HEK293T (cell line): Measurements from ENCODE around the gene NRG2.

Experiments used
- CTCF ChIA-PET: fragments of 350-600 bp; formaldehyde crosslinking; extraction: SDS; loops from one replicate; lab custom pipeline; 2021; ENCODE audit warnings: antibody characterized with exemption, inconsistent platforms; lab: Yijun Ruan, JAX
- POLR2A ChIA-PET: fragments of 350-600 bp; formaldehyde crosslinking; extraction: SDS; loops from one replicate; lab custom pipeline; 2020; ENCODE audit warnings: antibody characterized with exemption, inconsistent platforms; lab: Yijun Ruan, JAX
- DNase-seq: peaks from one replicate; pipeline ENCODE4 v3.0.0; 2012; ENCODE audit warnings: mixed read lengths; ENCODE audit errors: extremely low spot score
- ARNT ChIP-seq: fragments of 450-650 bp; IDR thresholded peaks from 2 replicates; pipeline ENCODE4 v1.6.1; 2017; ENCODE audit warnings: mild to moderate bottlenecking
- BHLHE40 ChIP-seq: fragments of 450-650 bp; IDR thresholded peaks from 2 replicates; pipeline ENCODE4 v1.6.1; 2016; ENCODE audit warnings: mild to moderate bottlenecking, moderate library complexity, borderline replicate concordance
- CTBP1 ChIP-seq: fragments of 450-650 bp; IDR thresholded peaks from 2 replicates; pipeline ENCODE4 v1.6.1; 2016; ENCODE audit warnings: borderline replicate concordance
- ELF4 ChIP-seq: fragments of 450-650 bp; IDR thresholded peaks from 2 replicates; pipeline ENCODE4 v1.6.1; 2017; ENCODE audit warnings: antibody characterized with exemption
- FOXA1 ChIP-seq: fragments of 450-650 bp; IDR thresholded peaks from 2 replicates; pipeline ENCODE4 v1.6.1; 2016; ENCODE audit warnings: mild to moderate bottlenecking
- FOXK2 ChIP-seq: fragments of 450-650 bp; IDR thresholded peaks from 2 replicates; pipeline ENCODE4 v1.6.1; 2016; ENCODE audit warnings: mild to moderate bottlenecking
- FOXM1 ChIP-seq: fragments of 450-650 bp; IDR thresholded peaks from 2 replicates; pipeline ENCODE4 v1.6.1; 2017; ENCODE audit warnings: mild to moderate bottlenecking, borderline replicate concordance
- HDGF ChIP-seq: fragments of 450-650 bp; IDR thresholded peaks from 2 replicates; pipeline ENCODE4 v1.6.1; 2017; ENCODE audit warnings: antibody characterized with exemption, borderline replicate concordance
- L3MBTL2 ChIP-seq: fragments of 450-650 bp; conservative IDR thresholded peaks from 2 replicates; pipeline ENCODE4 v1.6.1; 2016; ENCODE audit warnings: mild to moderate bottlenecking
- LEF1 ChIP-seq: fragments of 450-650 bp; IDR thresholded peaks from 2 replicates; pipeline ENCODE4 v1.6.1; 2017; ENCODE audit warnings: mild to moderate bottlenecking, borderline replicate concordance
- NFRKB ChIP-seq: fragments of 450-650 bp; IDR thresholded peaks from 2 replicates; pipeline ENCODE4 v1.6.1; 2016; ENCODE audit warnings: mild to moderate bottlenecking, moderate library complexity
- SP1 ChIP-seq: fragments of 450-650 bp; IDR thresholded peaks from 2 replicates; pipeline ENCODE4 v1.6.1; 2017
- SUZ12 ChIP-seq: fragments of 450-650 bp; IDR thresholded peaks from 2 replicates; pipeline ENCODE4 v1.6.1; 2016; ENCODE audit warnings: mild to moderate bottlenecking
- TARDBP ChIP-seq: fragments of 450-650 bp; IDR thresholded peaks from 2 replicates; pipeline ENCODE4 v1.6.1; 2016
- ZNF384 ChIP-seq: fragments of 450-650 bp; IDR thresholded peaks from 2 replicates; pipeline ENCODE4 v1.6.1; 2016
- TF ChIP-seq, protein P1 (sequence below): fragments of 450-650 bp; IDR thresholded peaks from 2 replicates; pipeline ENCODE4 v1.6.1; 2016

Gene NRG2

DNA sequence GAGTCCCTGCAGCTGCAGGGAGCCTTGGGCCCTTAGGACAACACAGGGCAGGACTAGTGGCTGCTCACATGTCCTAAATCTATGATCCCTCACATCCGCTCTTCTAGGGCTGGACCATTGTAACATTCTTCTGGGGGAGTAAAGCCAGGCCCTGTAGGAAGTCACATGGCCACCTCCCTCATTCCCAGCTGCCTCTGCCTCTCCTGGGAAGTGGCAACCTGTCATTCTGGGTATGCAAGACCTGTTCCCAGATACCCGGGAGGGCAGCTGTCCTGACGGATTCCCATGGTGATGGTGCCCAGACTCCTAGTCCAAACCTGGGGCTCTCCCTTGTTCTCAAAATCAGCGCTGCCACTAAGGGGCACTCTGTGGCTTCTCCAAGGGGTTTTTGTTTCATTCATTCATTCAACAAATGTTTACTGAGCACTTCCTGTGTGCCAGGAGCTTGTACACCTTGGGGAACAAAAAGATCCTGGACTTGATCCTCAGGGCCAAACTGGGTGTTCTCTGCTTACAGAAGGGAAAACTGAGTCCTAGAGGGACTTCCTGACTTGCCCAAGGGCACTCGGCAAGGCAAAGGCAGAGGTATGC is 161.9 kb downstream of the NRG2 start:
- peak; percentile 12 for DNase-seq
- POLR2A ChIA-PET = no interaction called here
- CTCF ChIA-PET = interaction anchor here (0.6 to 5.6 kb wide), 8 partner anchors 9 to 237 kb away, joined by 3 to 28 read pairs (median 3); no protein-coding TSS in a partner anchor
- TF ChIP-seq TARDBP (no peak), ARNT (no peak), FOXM1 (no peak), L3MBTL2 (no peak), FOXK2 (no peak), ZNF384 (no peak), ELF4 (no peak), LEF1 (no peak), NFRKB (no peak), FOXA1 (no peak), BHLHE40 (no peak), HDGF (no peak), CTBP1 (no peak)
- TF ChIP-seq, protein P1, sequence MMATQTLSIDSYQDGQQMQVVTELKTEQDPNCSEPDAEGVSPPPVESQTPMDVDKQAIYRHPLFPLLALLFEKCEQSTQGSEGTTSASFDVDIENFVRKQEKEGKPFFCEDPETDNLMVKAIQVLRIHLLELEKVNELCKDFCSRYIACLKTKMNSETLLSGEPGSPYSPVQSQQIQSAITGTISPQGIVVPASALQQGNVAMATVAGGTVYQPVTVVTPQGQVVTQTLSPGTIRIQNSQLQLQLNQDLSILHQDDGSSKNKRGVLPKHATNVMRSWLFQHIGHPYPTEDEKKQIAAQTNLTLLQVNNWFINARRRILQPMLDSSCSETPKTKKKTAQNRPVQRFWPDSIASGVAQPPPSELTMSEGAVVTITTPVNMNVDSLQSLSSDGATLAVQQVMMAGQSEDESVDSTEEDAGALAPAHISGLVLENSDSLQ = no peak

DNA sequence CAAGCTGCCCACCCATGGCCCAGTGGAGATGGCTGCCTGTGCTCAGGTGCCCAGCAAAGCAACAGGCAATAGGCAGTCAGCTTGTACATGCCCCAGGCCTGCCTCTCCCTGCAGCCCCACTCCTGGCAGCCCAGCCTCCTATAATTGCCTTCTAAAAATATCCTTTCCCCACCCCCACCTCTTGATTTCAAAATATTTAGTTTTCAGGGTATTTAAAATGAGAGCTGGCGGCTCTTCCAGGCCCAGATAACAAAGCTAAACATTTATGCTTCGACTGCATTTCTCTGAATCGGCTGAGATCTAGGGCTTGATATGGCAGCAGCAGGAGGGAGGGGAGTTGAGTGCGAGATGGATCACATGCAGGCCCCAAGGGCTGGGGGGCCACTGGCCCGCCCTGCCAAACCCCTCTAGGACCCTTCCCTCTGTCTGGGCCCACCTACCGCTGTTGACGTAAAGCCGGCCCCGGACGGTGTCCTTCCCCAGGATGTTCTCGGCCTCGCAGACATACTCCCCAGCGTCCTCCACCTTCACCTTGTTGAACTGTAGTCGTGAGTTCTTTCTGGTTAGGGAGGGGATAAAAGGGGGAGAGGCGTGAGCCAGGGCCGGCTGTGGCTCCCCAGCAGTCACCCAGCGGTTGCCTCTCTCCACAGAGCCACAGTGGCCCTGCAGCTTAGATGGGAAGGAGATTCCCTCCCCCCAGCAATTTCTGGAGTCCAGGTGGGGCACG is 162.5 kb downstream of the NRG2 start:
- POLR2A ChIA-PET = interaction anchor here (0.8 kb wide), 1 partner anchor 15 kb away, joined by 3 read pairs; no protein-coding TSS in a partner anchor
- TF ChIP-seq FOXA1 (no peak), CTBP1 (no peak), TARDBP (no peak), SP1 (no peak), ZNF384 (no peak), HDGF (no peak), ARNT (no peak), SUZ12 (no peak), FOXM1 (no peak), NFRKB (no peak)
- CTCF ChIA-PET = interaction anchor here (0.6 to 5.6 kb wide), 5 partner anchors 20 to 110 kb away, joined by 3 to 28 read pairs (median 3); no protein-coding TSS in a partner anchor
- DNase-seq = peak; percentile 19

DNA sequence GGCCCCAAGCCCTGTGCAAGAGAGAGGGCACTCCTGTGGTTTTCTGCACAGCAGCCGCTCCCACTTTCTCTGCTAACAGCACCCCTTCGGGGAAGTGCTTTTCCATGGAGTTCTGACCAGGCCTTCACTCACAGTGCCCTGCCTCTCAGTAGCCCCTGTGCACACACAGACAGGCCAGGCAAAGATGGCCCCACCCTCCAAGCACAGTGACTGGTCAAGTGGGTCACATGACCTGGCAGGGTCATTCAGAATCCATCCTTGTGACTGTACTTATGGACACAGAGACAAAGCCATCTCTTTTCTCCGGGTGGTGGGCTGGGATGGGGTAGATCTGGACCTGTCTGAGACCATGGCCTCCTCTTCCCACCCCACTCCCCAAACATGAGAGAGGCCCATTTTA is 165.0 kb downstream of the NRG2 start:
- TF ChIP-seq LEF1 = no peak
- no peak for TF ChIP-seq HDGF
- TF ChIP-seq FOXK2 = no peak
- no peak for TF ChIP-seq CTBP1
- no peak for TF ChIP-seq TARDBP
- TF ChIP-seq ZNF384 = no peak
- TF ChIP-seq, protein P1 = no peak
- no peak for TF ChIP-seq ARNT
- no peak for TF ChIP-seq ELF4
- TF ChIP-seq FOXA1 = no peak
- no peak for DNase-seq
- POLR2A ChIA-PET = no interaction called here
- CTCF ChIA-PET = interaction anchor here (1.2 kb wide), 1 partner anchor 91 kb away, joined by 3 read pairs; no protein-coding TSS in a partner anchor

DNA sequence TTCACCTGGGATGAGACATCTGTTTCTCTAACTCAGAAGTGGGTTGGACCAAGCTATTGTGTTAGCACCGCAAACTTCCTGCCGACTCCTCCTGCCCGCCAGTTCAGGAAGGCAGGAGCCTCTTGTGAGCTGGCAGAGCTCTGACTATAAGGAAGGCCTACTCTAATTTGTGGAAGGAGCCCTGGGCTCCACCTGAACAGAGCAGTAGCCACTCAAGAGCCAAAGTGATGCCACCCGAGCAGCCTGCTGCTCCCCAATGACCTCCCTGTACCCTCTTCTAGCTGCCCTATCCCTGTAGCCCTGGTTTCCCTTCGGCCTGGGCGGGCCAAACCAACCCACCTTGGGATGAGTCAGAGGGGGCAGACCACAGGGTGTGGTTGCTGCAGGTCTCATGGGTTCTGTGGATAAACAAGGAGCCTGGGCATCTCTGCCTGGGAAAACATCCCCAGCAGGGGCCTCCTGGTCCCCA is 165.9 kb downstream of the NRG2 start:
- POLR2A ChIA-PET = no interaction called here
- TF ChIP-seq CTBP1 = no peak
- TF ChIP-seq ZNF384 = no peak
- TF ChIP-seq ARNT = no peak
- no peak for TF ChIP-seq L3MBTL2
- TF ChIP-seq FOXK2 = no peak
- no peak for TF ChIP-seq HDGF
- no peak for TF ChIP-seq LEF1
- TF ChIP-seq BHLHE40 = no peak
- no peak for TF ChIP-seq SUZ12
- no peak for TF ChIP-seq FOXM1
- TF ChIP-seq NFRKB = no peak
- no peak for TF ChIP-seq ELF4
- TF ChIP-seq FOXA1 = no peak
- TF ChIP-seq, protein P1 = no peak
- TF ChIP-seq SP1 = no peak
- no peak for TF ChIP-seq TARDBP
- CTCF ChIA-PET = no interaction called here
- DNase-seq = no peak

DNA sequence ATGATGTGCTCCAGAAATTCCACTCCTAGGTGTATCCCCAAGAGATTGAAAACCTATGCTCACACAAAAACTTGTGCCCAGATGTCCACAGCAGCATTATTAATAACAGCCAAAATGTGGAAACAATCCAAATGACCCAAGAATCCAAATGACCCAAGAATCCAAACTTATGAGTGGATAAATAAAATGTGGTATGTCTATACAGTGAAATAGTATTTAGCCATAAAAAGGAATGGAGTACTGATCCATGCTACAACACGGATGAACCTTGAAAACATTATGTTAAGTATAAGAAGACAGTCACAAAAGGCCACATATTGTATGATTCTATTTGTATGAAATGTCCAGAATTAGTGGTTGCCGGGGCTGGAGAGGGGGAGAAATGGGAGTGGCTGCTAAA is 167.1 kb downstream of the NRG2 start:
- TF ChIP-seq CTBP1 = no peak
- ChIA-PET CTCF (no interaction called here), POLR2A (no interaction called here)
- DNase-seq = no peak
